PFSK-1 (cell line): Measurements from ENCODE around the gene NUP58.

Experiments used
- POLR2AphosphoS5 ChIP-seq: IDR thresholded peaks from 2 replicates; pipeline ENCODE4 v1.6.1; 2012; ENCODE audit warnings: low read depth, mild to moderate bottlenecking, control low read depth, low read length, moderate library complexity
- SIN3A ChIP-seq: IDR thresholded peaks from 2 replicates; pipeline ENCODE4 v1.6.1; 2012; ENCODE audit warnings: mild to moderate bottlenecking, low read length, moderate library complexity, borderline replicate concordance; ENCODE audit not compliant: insufficient read depth
- TAF1 ChIP-seq: IDR thresholded peaks from 2 replicates; pipeline ENCODE4 v1.6.1; 2012; ENCODE audit warnings: low read length, control low read depth, borderline replicate concordance; ENCODE audit not compliant: insufficient read depth
- TF ChIP-seq, protein P1 (sequence below), 2 experiments: IDR thresholded peaks; 2 replicates each; pipeline versions ENCODE4 v1.6.1 to v1.8.0; 2011 to 2012; ENCODE audit warnings: low read depth in 2 of 2, low read length in 2 of 2, control low read depth in 1 of 2, inconsistent platforms in 1 of 2, mild to moderate bottlenecking in 1 of 2, moderate library complexity in 1 of 2; ENCODE audit not compliant: insufficient read depth in 1 of 2

DNA sequence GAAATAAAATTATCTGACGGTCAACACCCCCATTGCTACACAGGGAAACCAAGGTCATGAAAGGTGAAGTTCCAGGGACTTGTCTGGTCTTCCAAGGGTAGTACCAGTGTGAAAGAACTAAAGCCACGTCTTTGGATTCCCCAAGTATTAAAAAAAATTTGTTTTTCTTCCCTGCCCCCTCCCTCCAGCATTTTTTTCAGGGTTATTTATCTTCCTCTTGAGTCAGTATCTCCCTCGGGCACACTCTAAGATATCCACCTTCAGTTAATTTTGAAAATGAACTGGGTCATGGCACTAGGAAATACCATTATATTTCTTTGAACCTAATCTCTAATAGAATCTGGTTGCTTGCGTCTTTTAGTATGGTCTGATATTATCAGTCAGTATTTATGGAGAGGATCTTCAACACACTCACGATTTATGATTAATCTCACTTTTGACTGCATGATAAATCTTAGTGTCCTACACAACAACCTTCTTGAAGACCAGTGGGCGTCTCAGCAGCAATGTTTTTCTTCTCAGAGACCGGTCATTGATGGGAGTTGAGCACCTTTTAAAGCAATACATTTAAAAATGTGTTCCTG is 79.4 kb downstream of the NUP58 start:
- TF ChIP-seq, protein P1, sequence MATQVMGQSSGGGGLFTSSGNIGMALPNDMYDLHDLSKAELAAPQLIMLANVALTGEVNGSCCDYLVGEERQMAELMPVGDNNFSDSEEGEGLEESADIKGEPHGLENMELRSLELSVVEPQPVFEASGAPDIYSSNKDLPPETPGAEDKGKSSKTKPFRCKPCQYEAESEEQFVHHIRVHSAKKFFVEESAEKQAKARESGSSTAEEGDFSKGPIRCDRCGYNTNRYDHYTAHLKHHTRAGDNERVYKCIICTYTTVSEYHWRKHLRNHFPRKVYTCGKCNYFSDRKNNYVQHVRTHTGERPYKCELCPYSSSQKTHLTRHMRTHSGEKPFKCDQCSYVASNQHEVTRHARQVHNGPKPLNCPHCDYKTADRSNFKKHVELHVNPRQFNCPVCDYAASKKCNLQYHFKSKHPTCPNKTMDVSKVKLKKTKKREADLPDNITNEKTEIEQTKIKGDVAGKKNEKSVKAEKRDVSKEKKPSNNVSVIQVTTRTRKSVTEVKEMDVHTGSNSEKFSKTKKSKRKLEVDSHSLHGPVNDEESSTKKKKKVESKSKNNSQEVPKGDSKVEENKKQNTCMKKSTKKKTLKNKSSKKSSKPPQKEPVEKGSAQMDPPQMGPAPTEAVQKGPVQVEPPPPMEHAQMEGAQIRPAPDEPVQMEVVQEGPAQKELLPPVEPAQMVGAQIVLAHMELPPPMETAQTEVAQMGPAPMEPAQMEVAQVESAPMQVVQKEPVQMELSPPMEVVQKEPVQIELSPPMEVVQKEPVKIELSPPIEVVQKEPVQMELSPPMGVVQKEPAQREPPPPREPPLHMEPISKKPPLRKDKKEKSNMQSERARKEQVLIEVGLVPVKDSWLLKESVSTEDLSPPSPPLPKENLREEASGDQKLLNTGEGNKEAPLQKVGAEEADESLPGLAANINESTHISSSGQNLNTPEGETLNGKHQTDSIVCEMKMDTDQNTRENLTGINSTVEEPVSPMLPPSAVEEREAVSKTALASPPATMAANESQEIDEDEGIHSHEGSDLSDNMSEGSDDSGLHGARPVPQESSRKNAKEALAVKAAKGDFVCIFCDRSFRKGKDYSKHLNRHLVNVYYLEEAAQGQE (IDR thresholded peaks at IDR 0.05; ENCODE audit: insufficient read depth in 1 of 2, low read depth in 2 of 2, low read length in 2 of 2) = no peak
- TF ChIP-seq TAF1 (no peak), POLR2AphosphoS5 (no peak), SIN3A (no peak)
